Liver (tissue), 9 donors: Measurements from ENCODE around the gene PGAP1. TPM values are rescaled to one million over a fixed set of nuclear protein-coding genes. Genes with fewer than 3 reads are reported as not detected.

Experiments used
- DNase-seq: peaks from one replicate; pipeline ENCODE4 v3.0.0-alpha.2; 2017; ENCODE audit warnings: low spot score
- H3K27ac ChIP-seq, 2 donors: one replicate each; pipeline ENCODE4 v1.7.0; 2013; ENCODE audit warnings: inconsistent platforms in 2 of 2, low read length in 2 of 2, control low read depth in 1 of 2, low read depth in 1 of 2, mild to moderate bottlenecking in 1 of 2
- H3K27me3 ChIP-seq, 4 donors: one replicate each; pipeline versions ENCODE4 v1.6.1 to v1.7.0; 2013; ENCODE audit warnings: low read length in 3 of 4, inconsistent platforms in 1 of 4, mild to moderate bottlenecking in 1 of 4, moderate library complexity in 1 of 4; ENCODE audit not compliant: control insufficient read depth in 4 of 4, insufficient read depth in 4 of 4
- H3K36me3 ChIP-seq, 4 donors: one replicate each; pipeline versions ENCODE4 v1.6.1 to v1.7.0; 2013; ENCODE audit warnings: low read length in 3 of 4, mild to moderate bottlenecking in 3 of 4, low read depth in 1 of 4, moderate library complexity in 1 of 4; ENCODE audit not compliant: control insufficient read depth in 4 of 4, insufficient read depth in 3 of 4
- H3K4me1 ChIP-seq, 4 donors: one replicate each; pipeline versions ENCODE4 v1.6.1 to v1.7.0; 2013; ENCODE audit warnings: low read length in 3 of 4, mild to moderate bottlenecking in 3 of 4, moderate library complexity in 1 of 4; ENCODE audit not compliant: control insufficient read depth in 4 of 4, insufficient read depth in 4 of 4
- H3K4me3 ChIP-seq, 3 donors: one replicate each; pipeline versions ENCODE4 v1.6.1 to v1.7.0; 2013; ENCODE audit warnings: low read length in 3 of 3, control low read depth in 1 of 3, low read depth in 1 of 3, mild to moderate bottlenecking in 1 of 3
- H3K9ac ChIP-seq, 2 donors: one replicate each; pipeline ENCODE4 v1.7.0; 2013; ENCODE audit warnings: low read length in 2 of 2, mild to moderate bottlenecking in 2 of 2, moderate library complexity in 2 of 2, control low read depth in 1 of 2, low read depth in 1 of 2
- H3K9me3 ChIP-seq, 4 donors: one replicate each; pipeline versions ENCODE4 v1.6.1 to v1.7.0; 2013; ENCODE audit warnings: low read length in 3 of 4; ENCODE audit not compliant: control insufficient read depth in 4 of 4
- EGR1 ChIP-seq, 2 donors: IDR thresholded peaks; 2 replicates each; pipeline ENCODE4 v1.6.1; 2016 to 2018; ENCODE audit warnings: antibody characterized with exemption in 2 of 2, low read depth in 2 of 2
- FOXA1 ChIP-seq: IDR thresholded peaks from 2 replicates; pipeline ENCODE4 v1.6.1; 2016; ENCODE audit warnings: antibody characterized with exemption
- FOXA2 ChIP-seq: IDR thresholded peaks from 2 replicates; pipeline ENCODE4 v1.6.1; 2016; ENCODE audit warnings: antibody characterized with exemption
- GABPA ChIP-seq, 2 donors: IDR thresholded peaks in 1 of 2; conservative IDR thresholded peaks in 1 of 2; 2 replicates each; pipeline ENCODE4 v1.6.1; 2016; ENCODE audit warnings: antibody characterized with exemption in 2 of 2, mild to moderate bottlenecking in 1 of 2, moderate library complexity in 1 of 2
- HNF4A ChIP-seq, 2 donors: conservative IDR thresholded peaks; 2 replicates each; pipeline ENCODE4 v1.6.1; 2016; ENCODE audit warnings: antibody characterized with exemption in 2 of 2, mild to moderate bottlenecking in 2 of 2
- HNF4G ChIP-seq: IDR thresholded peaks from 2 replicates; pipeline ENCODE4 v1.6.1; 2016; ENCODE audit warnings: antibody characterized with exemption
- JUND ChIP-seq, 2 donors: IDR thresholded peaks; 2 replicates each; pipeline ENCODE4 v1.6.1; 2016; ENCODE audit warnings: antibody characterized with exemption in 2 of 2
- NR2F2 ChIP-seq: IDR thresholded peaks from 2 replicates; pipeline ENCODE4 v1.6.1; 2016; ENCODE audit warnings: antibody characterized with exemption
- RAD21 ChIP-seq, 2 donors: IDR thresholded peaks; 2 replicates each; pipeline ENCODE4 v1.6.1; 2016; ENCODE audit warnings: antibody characterized with exemption in 2 of 2, mild to moderate bottlenecking in 2 of 2
- SP1 ChIP-seq: IDR thresholded peaks from 2 replicates; pipeline ENCODE4 v1.6.1; 2018; ENCODE audit warnings: antibody characterized with exemption, mild to moderate bottlenecking
- TAF1 ChIP-seq: conservative IDR thresholded peaks from 2 replicates; pipeline ENCODE4 v1.6.1; 2016; ENCODE audit warnings: antibody characterized with exemption, mild to moderate bottlenecking
- YY1 ChIP-seq: IDR thresholded peaks from 2 replicates; pipeline ENCODE4 v1.6.1; 2016; ENCODE audit warnings: antibody characterized with exemption, mild to moderate bottlenecking
- WGBS: extraction: QIAGEN DNeasy Blood & Tissue Kit; methylation state at CpG from one replicate; pipeline ENCODE4 v1.1.7; 2013; 5-methylcytosine and 5-hydroxymethylcytosine counted together
- polyA plus RNA-seq, 2 donors: library from polyadenylated mRNA; stranded (reverse) in 1 of 2; unstranded in 1 of 2; fragments of 200-250 nt in 1 of 2; fragments of >200 nt in 1 of 2; fragmentation: Nextera tagmentation in 1 of 2; extraction: Ambion mirVana in 1 of 2; gene quantifications; one replicate each; pipeline versions ENCODE4 v1.2.1 to v1.2.3, GENCODE V29; 2013 to 2015
- total RNA-seq, 2 donors: library from RNA; depleted of rRNA; stranded (reverse); fragments of >200 nt; gene quantifications; one replicate each; pipeline ENCODE4 v1.2.3, GENCODE V29; 2014
- TF ChIP-seq, protein P1 (sequence below): IDR thresholded peaks from 2 replicates; pipeline ENCODE4 v1.6.1; 2016; ENCODE audit warnings: antibody characterized with exemption
- TF ChIP-seq, protein P2 (sequence below): fragments of 150-350 bp; IDR thresholded peaks from 2 replicates; pipeline ENCODE4 v1.5.1; 2017; ENCODE audit warnings: improper control_type of control experiment, low read depth, low read length; ENCODE audit not compliant: missing input control
- TF ChIP-seq, protein P3 (sequence below): IDR thresholded peaks from 2 replicates; pipeline ENCODE4 v1.6.1; 2016; ENCODE audit warnings: antibody characterized with exemption
- TF ChIP-seq, protein P4 (sequence below): IDR thresholded peaks from 2 replicates; pipeline ENCODE4 v1.6.1; 2016; ENCODE audit warnings: antibody characterized with exemption, mild to moderate bottlenecking
- TF ChIP-seq, protein P5 (sequence below): IDR thresholded peaks from 2 replicates; pipeline ENCODE4 v1.6.1; 2016; ENCODE audit warnings: antibody characterized with exemption
- donor health status: healthy.
- donor health status: healthy.
- donor health status: healthy.
- donor health status: healthy.
- donor health status: healthy.

PGAP1 gene
- total and polyA plus RNA-seq, 4 donors = 0.54 to 5.8 (median 2.3) TPM

DNA sequence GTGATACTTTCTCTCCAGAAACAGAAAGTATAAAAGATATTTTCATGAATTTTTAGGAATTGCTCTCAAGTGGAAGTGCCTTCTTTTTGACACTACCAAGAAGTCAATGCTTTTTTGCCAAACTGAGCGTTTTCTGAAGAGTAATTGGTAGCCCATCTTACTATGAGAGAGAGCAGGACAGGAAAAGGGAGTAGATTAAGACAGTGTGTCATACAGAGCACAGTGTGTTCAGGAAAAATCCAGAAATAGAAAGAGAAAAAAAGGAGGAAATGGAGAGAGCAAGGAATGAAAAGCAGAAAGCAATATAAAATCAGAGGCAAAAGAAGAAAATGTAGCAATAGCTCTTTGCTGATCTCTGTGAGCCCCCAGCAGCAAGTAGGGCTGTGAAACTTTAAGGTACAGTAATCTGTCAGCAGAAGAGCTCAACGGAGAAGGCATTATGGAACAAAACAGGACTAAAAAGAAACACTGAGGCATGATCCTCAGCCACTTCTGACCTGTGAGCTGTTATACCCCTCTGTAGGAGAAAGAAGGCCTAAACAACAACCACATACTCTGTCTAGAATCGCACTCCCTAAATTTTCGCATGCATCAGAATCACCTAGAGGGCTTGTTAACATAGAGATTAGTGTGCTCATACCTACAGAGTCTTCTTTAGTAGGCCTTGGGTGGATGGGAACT, 15.0 kb upstream of the PGAP1 start:
- no peaks in the 10 kb centered on the region for H3K4me1 ChIP-seq
- H3K4me3 ChIP-seq = no peak overlapping the region
- H3K36me3 ChIP-seq = no peaks in the 10 kb centered on the region
- H3K27ac ChIP-seq = no peak overlapping the region
- H3K9me3 ChIP-seq = no peaks in the 10 kb centered on the region
- H3K9ac ChIP-seq = no peak overlapping the region
- DNase-seq = no peak
- TF ChIP-seq, protein P1, sequence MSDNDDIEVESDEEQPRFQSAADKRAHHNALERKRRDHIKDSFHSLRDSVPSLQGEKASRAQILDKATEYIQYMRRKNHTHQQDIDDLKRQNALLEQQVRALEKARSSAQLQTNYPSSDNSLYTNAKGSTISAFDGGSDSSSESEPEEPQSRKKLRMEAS = no peak
- no peak for TF ChIP-seq HNF4G
- no peak for TF ChIP-seq SP1
- TF ChIP-seq TAF1 = no peak
- no peak for TF ChIP-seq EGR1 (IDR thresholded peaks at IDR 0.05; ENCODE audit: low read depth in 2 of 2)
- TF ChIP-seq JUND (IDR thresholded peaks at IDR 0.05) = no peak
- TF ChIP-seq, protein P2, sequence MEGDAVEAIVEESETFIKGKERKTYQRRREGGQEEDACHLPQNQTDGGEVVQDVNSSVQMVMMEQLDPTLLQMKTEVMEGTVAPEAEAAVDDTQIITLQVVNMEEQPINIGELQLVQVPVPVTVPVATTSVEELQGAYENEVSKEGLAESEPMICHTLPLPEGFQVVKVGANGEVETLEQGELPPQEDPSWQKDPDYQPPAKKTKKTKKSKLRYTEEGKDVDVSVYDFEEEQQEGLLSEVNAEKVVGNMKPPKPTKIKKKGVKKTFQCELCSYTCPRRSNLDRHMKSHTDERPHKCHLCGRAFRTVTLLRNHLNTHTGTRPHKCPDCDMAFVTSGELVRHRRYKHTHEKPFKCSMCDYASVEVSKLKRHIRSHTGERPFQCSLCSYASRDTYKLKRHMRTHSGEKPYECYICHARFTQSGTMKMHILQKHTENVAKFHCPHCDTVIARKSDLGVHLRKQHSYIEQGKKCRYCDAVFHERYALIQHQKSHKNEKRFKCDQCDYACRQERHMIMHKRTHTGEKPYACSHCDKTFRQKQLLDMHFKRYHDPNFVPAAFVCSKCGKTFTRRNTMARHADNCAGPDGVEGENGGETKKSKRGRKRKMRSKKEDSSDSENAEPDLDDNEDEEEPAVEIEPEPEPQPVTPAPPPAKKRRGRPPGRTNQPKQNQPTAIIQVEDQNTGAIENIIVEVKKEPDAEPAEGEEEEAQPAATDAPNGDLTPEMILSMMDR = no peak
- TF ChIP-seq, protein P3, sequence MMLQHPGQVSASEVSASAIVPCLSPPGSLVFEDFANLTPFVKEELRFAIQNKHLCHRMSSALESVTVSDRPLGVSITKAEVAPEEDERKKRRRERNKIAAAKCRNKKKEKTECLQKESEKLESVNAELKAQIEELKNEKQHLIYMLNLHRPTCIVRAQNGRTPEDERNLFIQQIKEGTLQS = no peak
- no peak for TF ChIP-seq FOXA2
- TF ChIP-seq, protein P4, sequence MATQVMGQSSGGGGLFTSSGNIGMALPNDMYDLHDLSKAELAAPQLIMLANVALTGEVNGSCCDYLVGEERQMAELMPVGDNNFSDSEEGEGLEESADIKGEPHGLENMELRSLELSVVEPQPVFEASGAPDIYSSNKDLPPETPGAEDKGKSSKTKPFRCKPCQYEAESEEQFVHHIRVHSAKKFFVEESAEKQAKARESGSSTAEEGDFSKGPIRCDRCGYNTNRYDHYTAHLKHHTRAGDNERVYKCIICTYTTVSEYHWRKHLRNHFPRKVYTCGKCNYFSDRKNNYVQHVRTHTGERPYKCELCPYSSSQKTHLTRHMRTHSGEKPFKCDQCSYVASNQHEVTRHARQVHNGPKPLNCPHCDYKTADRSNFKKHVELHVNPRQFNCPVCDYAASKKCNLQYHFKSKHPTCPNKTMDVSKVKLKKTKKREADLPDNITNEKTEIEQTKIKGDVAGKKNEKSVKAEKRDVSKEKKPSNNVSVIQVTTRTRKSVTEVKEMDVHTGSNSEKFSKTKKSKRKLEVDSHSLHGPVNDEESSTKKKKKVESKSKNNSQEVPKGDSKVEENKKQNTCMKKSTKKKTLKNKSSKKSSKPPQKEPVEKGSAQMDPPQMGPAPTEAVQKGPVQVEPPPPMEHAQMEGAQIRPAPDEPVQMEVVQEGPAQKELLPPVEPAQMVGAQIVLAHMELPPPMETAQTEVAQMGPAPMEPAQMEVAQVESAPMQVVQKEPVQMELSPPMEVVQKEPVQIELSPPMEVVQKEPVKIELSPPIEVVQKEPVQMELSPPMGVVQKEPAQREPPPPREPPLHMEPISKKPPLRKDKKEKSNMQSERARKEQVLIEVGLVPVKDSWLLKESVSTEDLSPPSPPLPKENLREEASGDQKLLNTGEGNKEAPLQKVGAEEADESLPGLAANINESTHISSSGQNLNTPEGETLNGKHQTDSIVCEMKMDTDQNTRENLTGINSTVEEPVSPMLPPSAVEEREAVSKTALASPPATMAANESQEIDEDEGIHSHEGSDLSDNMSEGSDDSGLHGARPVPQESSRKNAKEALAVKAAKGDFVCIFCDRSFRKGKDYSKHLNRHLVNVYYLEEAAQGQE = no peak
- no peak for TF ChIP-seq HNF4A (conservative IDR thresholded peaks at IDR 0.05)
- TF ChIP-seq YY1 = no peak
- no peak for TF ChIP-seq NR2F2
- TF ChIP-seq, protein P5, sequence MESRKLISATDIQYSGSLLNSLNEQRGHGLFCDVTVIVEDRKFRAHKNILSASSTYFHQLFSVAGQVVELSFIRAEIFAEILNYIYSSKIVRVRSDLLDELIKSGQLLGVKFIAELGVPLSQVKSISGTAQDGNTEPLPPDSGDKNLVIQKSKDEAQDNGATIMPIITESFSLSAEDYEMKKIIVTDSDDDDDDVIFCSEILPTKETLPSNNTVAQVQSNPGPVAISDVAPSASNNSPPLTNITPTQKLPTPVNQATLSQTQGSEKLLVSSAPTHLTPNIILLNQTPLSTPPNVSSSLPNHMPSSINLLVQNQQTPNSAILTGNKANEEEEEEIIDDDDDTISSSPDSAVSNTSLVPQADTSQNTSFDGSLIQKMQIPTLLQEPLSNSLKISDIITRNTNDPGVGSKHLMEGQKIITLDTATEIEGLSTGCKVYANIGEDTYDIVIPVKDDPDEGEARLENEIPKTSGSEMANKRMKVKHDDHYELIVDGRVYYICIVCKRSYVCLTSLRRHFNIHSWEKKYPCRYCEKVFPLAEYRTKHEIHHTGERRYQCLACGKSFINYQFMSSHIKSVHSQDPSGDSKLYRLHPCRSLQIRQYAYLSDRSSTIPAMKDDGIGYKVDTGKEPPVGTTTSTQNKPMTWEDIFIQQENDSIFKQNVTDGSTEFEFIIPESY = no peak
- no peak for TF ChIP-seq FOXA1
- TF ChIP-seq GABPA (IDR thresholded peaks at IDR 0.05 in 1 of 2, conservative IDR thresholded peaks at IDR 0.05 in 1 of 2) = no peak
- no peak for TF ChIP-seq RAD21 (IDR thresholded peaks at IDR 0.05)
- 82% methylated on average over 4 of the region's 4 CpGs for WGBS
- H3K27me3 ChIP-seq = no peaks in the 10 kb centered on the region
